Left lung (tissue), 10 donors: ENCODE data around the gene DDN. TPM values are rescaled to one million over a fixed set of nuclear protein-coding genes. Genes with fewer than 3 reads are reported as not detected.

Experiments
- ATAC-seq: fragments of 200-7000 bp; cut with Tn5 transposase; one replicate; pipeline ENCODE4 v1.9.1; 2020; ENCODE audit warnings: moderate library complexity
- DNase-seq, 4 donors: peaks; one replicate each; pipeline ENCODE4 v3.0.0-alpha.2; 2013 to 2020
- H3K27ac ChIP-seq, 2 donors: fragments of 200-600 bp; sonication (generic) in 1 of 2; one replicate each; pipeline versions ENCODE4 v1.5.0 to v1.8.0; 2020 to 2021
- H3K27me3 ChIP-seq, 2 donors: fragments of 200-600 bp; sonication (generic) in 1 of 2; one replicate each; pipeline versions ENCODE4 v1.5.0 to v1.8.0; 2020 to 2021
- H3K36me3 ChIP-seq, 2 donors: fragments of 200-600 bp; sonication (generic) in 1 of 2; one replicate each; pipeline versions ENCODE4 v1.5.0 to v1.8.0; 2020 to 2021
- H3K4me1 ChIP-seq, 2 donors: fragments of 200-600 bp; one replicate each; pipeline ENCODE4 v1.8.0; 2021
- H3K4me3 ChIP-seq, 2 donors: fragments of 200-600 bp; sonication (generic) in 1 of 2; one replicate each; pipeline versions ENCODE4 v1.5.0 to v1.8.0; 2020 to 2021; ENCODE audit warnings: mild to moderate bottlenecking in 1 of 2
- H3K9me3 ChIP-seq, 2 donors: fragments of 200-600 bp; sonication (generic) in 1 of 2; one replicate each; pipeline versions ENCODE4 v1.5.0 to v1.8.0; 2020 to 2021
- CTCF ChIP-seq, 2 donors: fragments of 200-600 bp; sonication (generic) in 1 of 2; IDR thresholded peaks; one replicate each; pipeline versions ENCODE4 v1.5.0 to v1.8.0; 2021; ENCODE audit warnings: antibody characterized with exemption in 2 of 2
- intact Hi-C, 2 donors: fragments of 100-400 bp; cut with DNase I; formaldehyde crosslinking; loops; one replicate each; pipeline versions ENCODE4 v1.11.2 to v1.14.2; 2022
- polyA plus RNA-seq, 6 donors: library from polyadenylated mRNA; unstranded; fragments of 120-200 nt; gene quantifications; one replicate each; pipeline ENCODE4 v1.2.1, GENCODE V29; 2013; ENCODE audit not compliant: insufficient read length in 6 of 6
- total RNA-seq, 2 donors: library from RNA; stranded (reverse); fragmentation: NEBNext Ultra II Directional; extraction: Animal tissue kit (Norgen Biotek cat#: 25700); gene quantifications; one replicate each; pipeline ENCODE4 v1.2.1, GENCODE V29; 2021
- donor health status: DM: no; HTN: yes; CAD: no.
- donor health status: DM: no; HTN: no; CAD: no.

Gene DDN
- total and polyA plus RNA-seq, 8 donors = 0.06 to 0.68 (median 0.23) TPM

DNA sequence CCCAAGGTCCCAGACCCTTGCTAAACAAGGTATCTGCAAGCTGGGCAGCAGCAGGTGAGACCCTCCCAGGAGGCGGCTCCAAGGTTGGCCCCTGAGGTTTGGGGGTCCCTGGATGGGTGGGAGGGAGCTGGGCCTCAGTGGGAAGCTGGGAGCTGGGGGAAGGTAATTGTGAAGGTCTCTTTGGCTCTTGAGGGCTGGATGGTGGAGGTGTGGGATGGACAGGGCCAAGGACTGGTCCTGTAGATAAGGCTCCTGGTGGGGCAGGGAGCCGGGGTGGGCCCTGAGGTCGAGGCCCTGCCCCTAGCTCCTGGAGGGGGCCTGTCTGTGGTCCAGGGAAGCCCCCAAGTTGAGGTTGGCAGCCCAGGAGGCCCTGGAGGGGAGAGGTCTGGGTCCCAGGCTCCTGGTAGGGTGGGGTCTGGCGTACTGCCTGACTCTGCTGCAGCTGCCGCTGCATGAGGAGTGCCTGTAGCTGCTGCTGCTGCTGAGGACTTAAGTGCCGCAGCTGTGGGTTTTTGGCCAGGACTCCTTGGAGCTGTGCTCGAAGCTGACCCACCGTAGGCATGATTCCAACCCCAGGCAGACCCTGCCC lies 32.5 kb upstream of the DDN start:
- no peak overlapping the region for H3K27ac ChIP-seq
- no peak for ATAC-seq
- no peak overlapping the region for H3K4me3 ChIP-seq
- H3K4me1 ChIP-seq = no peaks in the 10 kb centered on the region
- H3K27me3 ChIP-seq = no peaks in the 10 kb centered on the region
- H3K36me3 ChIP-seq = peaks cover 0 to 100% of the 10 kb centered on the region in 2 donors
- no peak for DNase-seq
- H3K9me3 ChIP-seq = no peaks in the 10 kb centered on the region
- intact Hi-C loops = no loop called here
- TF ChIP-seq CTCF (IDR thresholded peaks at IDR 0.05) = no peak

DNA sequence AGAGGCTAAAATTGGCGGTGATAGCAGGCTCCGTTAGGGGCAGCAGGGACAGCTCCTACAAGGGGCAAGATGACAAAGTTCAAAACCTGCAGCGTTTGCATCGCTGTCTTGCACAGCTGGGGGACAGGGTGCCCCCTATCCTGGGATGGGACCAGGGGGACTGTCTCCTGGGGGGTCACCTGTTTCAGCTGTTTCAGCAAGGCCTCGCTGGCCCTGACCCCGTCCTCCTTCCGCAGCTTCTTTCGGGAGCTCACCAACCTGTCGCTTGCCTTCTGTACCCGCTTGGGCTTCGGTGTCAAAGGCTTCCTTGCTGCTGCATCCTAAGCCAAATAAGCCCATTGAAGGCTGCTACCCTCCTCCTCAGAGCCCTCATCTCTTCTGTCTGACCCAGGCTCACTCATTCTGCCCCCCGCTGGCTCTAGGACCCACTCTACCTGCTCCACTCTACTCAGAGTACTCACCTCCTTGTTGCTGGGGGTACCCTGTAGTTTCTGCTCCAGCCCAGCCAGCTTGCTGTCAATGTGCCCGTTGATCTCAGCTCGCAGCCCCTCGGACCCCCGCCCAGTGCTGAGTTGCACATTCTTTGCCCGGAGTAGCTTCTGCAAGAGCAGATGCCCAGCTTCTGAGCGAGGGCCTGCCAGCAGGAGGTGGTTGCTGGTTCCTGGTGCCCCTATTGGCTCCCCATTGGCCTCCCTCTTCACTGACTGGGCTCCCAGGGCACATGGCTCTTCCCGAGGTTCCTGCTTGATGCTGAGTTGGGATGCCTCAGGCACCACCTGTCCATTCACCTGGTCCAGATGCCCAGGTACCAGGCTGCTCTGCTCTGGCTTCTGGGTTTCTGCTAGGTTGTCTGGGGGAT lies 31.8 kb upstream of the DDN start:
- ATAC-seq (no peak), DNase-seq (no peak)
- Histone ChIP-seq H3K9me3 (no peaks in the 10 kb centered on the region), H3K27ac (no peak overlapping the region), H3K36me3 (peaks cover 0 to 100% of the 10 kb centered on the region in 2 donors), H3K4me3 (no peak overlapping the region), H3K27me3 (no peaks in the 10 kb centered on the region), H3K4me1 (no peaks in the 10 kb centered on the region)
- TF ChIP-seq CTCF (IDR thresholded peaks at IDR 0.05) = no peak
- intact Hi-C loops = no loop called here

DNA sequence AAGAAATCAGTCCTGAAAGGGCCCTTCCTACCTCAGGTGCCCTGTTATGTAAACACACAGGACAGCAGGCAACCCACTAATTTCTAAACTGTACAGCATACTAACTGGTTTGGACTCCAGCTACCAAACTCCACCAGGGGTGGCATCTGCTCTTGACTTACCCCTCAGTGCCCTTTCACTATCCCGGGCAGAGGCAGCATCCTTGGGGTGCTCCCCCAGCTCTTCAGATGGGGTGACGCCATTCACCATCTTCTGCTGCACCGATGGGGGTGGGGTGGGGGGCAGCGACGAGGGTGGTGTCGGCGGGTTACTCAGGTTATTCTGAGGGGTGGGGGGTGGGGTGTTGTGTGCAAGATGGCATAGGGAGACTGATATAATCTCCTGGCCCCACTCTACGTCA lies 30.9 kb upstream of the DDN start:
- H3K4me3 ChIP-seq = no peak overlapping the region
- intact Hi-C loops = no loop called here
- peaks cover 0 to 100% of the 10 kb centered on the region in 2 donors for H3K36me3 ChIP-seq
- no peak overlapping the region for H3K27ac ChIP-seq
- H3K9me3 ChIP-seq = no peaks in the 10 kb centered on the region
- DNase-seq (no peak), ATAC-seq (no peak)
- H3K27me3 ChIP-seq = no peaks in the 10 kb centered on the region
- TF ChIP-seq CTCF (IDR thresholded peaks at IDR 0.05) = no peak
- no peaks in the 10 kb centered on the region for H3K4me1 ChIP-seq

- Histone ChIP-seq H3K9me3 (no peaks in the 10 kb centered on the region), H3K36me3 (peaks cover 5 to 100% of the 10 kb centered on the region in 2 donors), H3K4me3 (no peak overlapping the region), H3K4me1 (no peaks in the 10 kb centered on the region), H3K27me3 (no peaks in the 10 kb centered on the region), H3K27ac (no peak overlapping the region)
- ATAC-seq = no peak
- no peak for DNase-seq
- intact Hi-C loops = no loop called here
- no peak for TF ChIP-seq CTCF (IDR thresholded peaks at IDR 0.05)
Measured at GRCh38 chr12:49028666-49029275, 29.6 kb upstream of the DDN start.
